Brain microvascular endothelial cell (primary cell): Measurements from ENCODE around the gene DCHS1.

Source experiments
- DNase-seq: peaks from one replicate; pipeline ENCODE4 v3.0.0-alpha.2; 2020
- H3K27ac ChIP-seq: fragments of 250-450 bp; sonication (Bioruptor Pico); 2 replicates; pipeline ENCODE4 v1.5.1; 2020; ENCODE audit warnings: mild to moderate bottlenecking, moderate library complexity
- H3K27me3 ChIP-seq: fragments of 250-450 bp; sonication (Bioruptor Pico); replicated peaks from 2 replicates; pipeline ENCODE4 v1.5.1; 2020; ENCODE audit warnings: mild to moderate bottlenecking
- H3K36me3 ChIP-seq: fragments of 250-450 bp; sonication (Bioruptor Pico); replicated peaks from 2 replicates; pipeline ENCODE4 v1.5.1; 2020; ENCODE audit warnings: mild to moderate bottlenecking
- H3K4me3 ChIP-seq: 2 replicates; pipeline ENCODE4 v1.5.1; 2011; ENCODE audit warnings: low read depth, mild to moderate bottlenecking, control low read depth, low read length, moderate library complexity
- CTCF ChIP-seq: IDR thresholded peaks from 2 replicates; pipeline ENCODE4 v1.5.1; 2011; ENCODE audit warnings: low read depth, mild to moderate bottlenecking, moderate library complexity, low read length, control low read depth, inconsistent platforms; ENCODE audit errors: missing control alignments
- in situ Hi-C: cut with HindIII; loops from 2 replicates; pipeline ENCODE4 v1.10.0; 2017; ENCODE audit warnings: low sequenced_read_pairs, low pct_ligation_motif_present

Gene DCHS1

DNA sequence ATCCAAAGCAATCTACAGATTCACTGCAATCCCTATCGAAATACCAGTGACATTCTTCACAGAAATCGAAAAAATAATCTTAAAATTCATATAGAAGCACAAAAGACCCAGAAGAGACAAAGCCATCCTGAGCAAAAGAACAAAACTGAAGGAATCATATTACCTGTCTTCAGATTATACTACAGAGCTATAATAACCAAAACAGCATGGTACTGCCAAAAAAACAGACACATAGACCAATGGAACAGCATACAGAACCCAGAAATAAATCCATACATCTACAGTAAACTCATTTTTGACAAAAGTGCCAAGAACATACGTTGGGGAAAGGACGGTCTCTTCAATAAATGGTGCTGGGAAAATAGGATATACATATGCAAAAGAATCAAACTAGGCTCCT lies 71.1 kb downstream of the DCHS1 start:
- H3K36me3 ChIP-seq, result no peaks in the 10 kb centered on the region
- no peak for TF ChIP-seq CTCF
- H3K27ac ChIP-seq, result no peak overlapping the region
- in situ Hi-C loops, result no loop called here
- no peak for DNase-seq
- H3K27me3 ChIP-seq, result no peaks in the 10 kb centered on the region
- no peak overlapping the region for H3K4me3 ChIP-seq

GRCh38 chr11:6583584-6583983 lies 72.0 kb downstream of the DCHS1 start:
- H3K4me3 ChIP-seq, result no peak overlapping the region
- H3K27me3 ChIP-seq, result no peaks in the 10 kb centered on the region
- TF ChIP-seq CTCF, result no peak
- no peaks in the 10 kb centered on the region for H3K36me3 ChIP-seq
- in situ Hi-C loops, result no loop called here
- DNase-seq, result no peak
- no peak overlapping the region for H3K27ac ChIP-seq

DNA sequence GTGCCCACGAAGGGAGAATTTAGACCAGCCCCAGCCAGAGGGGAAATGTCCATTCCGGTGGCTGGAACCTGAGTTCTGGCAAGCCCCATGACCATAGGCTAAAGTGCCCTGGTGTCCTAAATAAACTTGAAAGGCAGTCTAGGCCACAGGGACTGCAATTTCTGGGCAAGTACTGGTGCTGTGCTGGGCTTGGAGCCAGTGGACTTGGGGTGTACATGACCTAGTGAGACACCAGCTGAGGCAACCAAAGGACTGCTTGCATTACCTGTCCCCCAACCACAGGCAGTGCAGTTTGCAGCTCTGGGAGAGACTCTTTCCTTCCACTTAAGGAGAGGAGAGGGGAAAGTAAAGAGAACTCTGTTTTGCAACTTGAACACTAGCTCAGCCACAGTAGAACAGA lies 75.9 kb downstream of the DCHS1 start:
- DNase-seq, result no peak
- in situ Hi-C loops, result no loop called here
- no peak for TF ChIP-seq CTCF

GRCh38 chr11:6578134-6578533 lies 77.5 kb downstream of the DCHS1 start:
- H3K27me3 ChIP-seq, result no peaks in the 10 kb centered on the region

More for the DNA sequence above, 75.9 kb downstream of the DCHS1 start:
- Histone ChIP-seq H3K27me3 (no peaks in the 10 kb centered on the region), H3K36me3 (no peaks in the 10 kb centered on the region), H3K27ac (no peak overlapping the region), H3K4me3 (no peak overlapping the region)

DNA sequence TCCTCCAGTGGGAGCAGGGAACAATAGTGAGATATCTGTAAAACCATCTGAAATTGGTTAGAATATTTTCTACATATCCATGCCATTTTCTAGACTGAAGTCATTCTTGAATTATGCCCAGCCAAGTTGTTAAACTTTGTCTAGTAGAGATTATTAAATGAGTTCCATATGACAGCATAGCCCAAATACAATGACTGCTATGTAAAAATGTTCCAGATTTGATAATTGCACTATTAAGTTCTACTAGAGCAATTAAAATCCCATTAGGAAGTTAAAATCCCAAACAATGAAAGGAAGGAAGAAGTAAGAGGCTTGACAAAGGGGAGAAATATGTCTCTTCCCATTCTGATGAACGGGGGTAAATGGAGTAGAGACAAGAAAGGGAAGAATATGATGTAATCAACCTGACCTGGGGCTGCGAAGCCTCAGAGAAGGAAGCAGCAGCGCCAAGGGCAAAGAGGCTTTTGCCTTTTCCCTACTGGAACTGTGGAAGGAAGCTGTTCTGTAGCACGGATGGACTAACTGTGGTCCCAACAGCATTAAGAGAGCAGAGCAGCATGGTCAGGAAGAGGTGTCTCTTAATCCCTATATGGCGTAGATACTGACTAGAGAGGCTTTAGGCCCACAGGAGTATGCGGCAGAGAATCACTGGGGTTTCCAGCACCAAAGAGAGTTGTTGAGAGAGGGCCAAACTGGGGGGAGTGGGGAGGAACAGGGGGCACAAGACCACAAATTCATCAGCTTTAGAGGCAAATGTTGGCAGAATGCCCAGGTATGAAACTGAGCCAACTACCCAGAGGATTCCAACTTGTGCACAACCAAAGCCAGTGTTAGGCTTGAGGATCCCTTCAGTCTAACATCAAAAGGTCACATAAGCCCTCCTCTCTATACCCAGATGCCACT lies 78.9 kb downstream of the DCHS1 start:
- in situ Hi-C loops, result no loop called here
- TF ChIP-seq CTCF, result no peak
- no peak for DNase-seq
- no peak overlapping the region for H3K4me3 ChIP-seq
- no peaks in the 10 kb centered on the region for H3K27me3 ChIP-seq
- no peak overlapping the region for H3K27ac ChIP-seq
- H3K36me3 ChIP-seq, result no peaks in the 10 kb centered on the region

More at GRCh38 chr11:6578134-6578533, 77.5 kb downstream of the DCHS1 start:
- in situ Hi-C loops, result no loop called here
- H3K36me3 ChIP-seq, result no peaks in the 10 kb centered on the region
- no peak overlapping the region for H3K27ac ChIP-seq
- no peak overlapping the region for H3K4me3 ChIP-seq
- no peak for DNase-seq
- TF ChIP-seq CTCF, result no peak
